Frontal cortex (tissue), 4 donors: ENCODE data around the gene TM4SF4. TPM values are rescaled to one million over a fixed set of nuclear protein-coding genes. Genes with fewer than 3 reads are reported as not detected.

Experiments used
- DNase-seq, 2 donors: peaks; one replicate each; pipeline ENCODE4 v3.0.0; 2012; ENCODE audit warnings: low spot score in 2 of 2
- FAIRE-seq: peaks from 2 replicates; lab custom pipeline; 2012; peaks lifted over from hg19 to GRCh38; lab: Jason Lieb, UNC
- total RNA-seq: library from RNA; depleted of rRNA; stranded (reverse); fragments of >200 nt; gene quantifications from one replicate; pipeline ENCODE4 v1.2.3, GENCODE V29; 2014
- donor health status: control.
- donor health status: control.
- donor health status: control.

TM4SF4 gene
- total RNA-seq, 1 donor from 2014 or later: not detected

- FAIRE-seq (no peak), DNase-seq (no peak)
These were observed 5.3 kb downstream of the TM4SF4 start for GRCh38 chr3:149479621-149480325.

- no peak for FAIRE-seq
- DNase-seq: peak in 1 of 2 donors; percentile 44
These were observed 6.0 kb downstream of the TM4SF4 start for GRCh38 chr3:149480326-149481017.

GRCh38 chr3:149481056-149481455 lies 6.6 kb downstream of the TM4SF4 start:
- no peak for FAIRE-seq
- DNase-seq: no peak

- DNase-seq (no peak), FAIRE-seq (no peak)
These were observed 7.0 kb downstream of the TM4SF4 start for GRCh38 chr3:149481491-149481890.

GRCh38 chr3:149486726-149487125 lies 12.2 kb downstream of the TM4SF4 start:
- no peak for DNase-seq
- no peak for FAIRE-seq

- no peak for DNase-seq
- FAIRE-seq: no peak
These were observed 13.2 kb downstream of the TM4SF4 start for GRCh38 chr3:149487598-149488197.

- DNase-seq: no peak
- FAIRE-seq: no peak
These were observed 14.7 kb downstream of the TM4SF4 start for GRCh38 chr3:149489060-149489690.

- no peak for DNase-seq
- no peak for FAIRE-seq
These were observed 15.9 kb downstream of the TM4SF4 start for GRCh38 chr3:149490260-149490971.

- FAIRE-seq (no peak), DNase-seq (no peak)
These were observed 19.0 kb downstream of the TM4SF4 start for GRCh38 chr3:149493315-149494021.

- FAIRE-seq (no peak), DNase-seq (peak in 1 of 2 donors; percentile 41)
These were observed 19.7 kb downstream of the TM4SF4 start for GRCh38 chr3:149494022-149494758.

- no peak for DNase-seq
- no peak for FAIRE-seq
These were observed 20.5 kb downstream of the TM4SF4 start for GRCh38 chr3:149494759-149495580.

- DNase-seq (no peak), FAIRE-seq (no peak)
These were observed 21.2 kb downstream of the TM4SF4 start for GRCh38 chr3:149495581-149496125.

- DNase-seq: no peak
These were observed 22.4 kb downstream of the TM4SF4 start for GRCh38 chr3:149496891-149497290.

GRCh38 chr3:149497966-149498670 lies 23.6 kb downstream of the TM4SF4 start:
- FAIRE-seq: no peak

More at GRCh38 chr3:149496891-149497290, 22.4 kb downstream of the TM4SF4 start:
- FAIRE-seq: no peak

GRCh38 chr3:149501524-149501923 lies 27.0 kb downstream of the TM4SF4 start:
- DNase-seq (no peak), FAIRE-seq (no peak)

More at GRCh38 chr3:149497966-149498670, 23.6 kb downstream of the TM4SF4 start:
- DNase-seq: no peak

- FAIRE-seq (no peak), DNase-seq (no peak)
These were observed 27.9 kb downstream of the TM4SF4 start for GRCh38 chr3:149502438-149502837.

GRCh38 chr3:149506540-149506939 lies 32.0 kb downstream of the TM4SF4 start:
- no peak for DNase-seq
- FAIRE-seq: no peak
